ENCODE data around the gene MACROD1. TPM values are rescaled to one million over a fixed set of nuclear protein-coding genes. Genes with fewer than 3 reads are reported as not detected.

Gene MACROD1
- total and polyA plus RNA-seq, 2 of the 13 experiments (the other 11 are each of a cell fraction or from before 2014, with no cell fraction given), result 23.1 to 34.5 TPM

DNA sequence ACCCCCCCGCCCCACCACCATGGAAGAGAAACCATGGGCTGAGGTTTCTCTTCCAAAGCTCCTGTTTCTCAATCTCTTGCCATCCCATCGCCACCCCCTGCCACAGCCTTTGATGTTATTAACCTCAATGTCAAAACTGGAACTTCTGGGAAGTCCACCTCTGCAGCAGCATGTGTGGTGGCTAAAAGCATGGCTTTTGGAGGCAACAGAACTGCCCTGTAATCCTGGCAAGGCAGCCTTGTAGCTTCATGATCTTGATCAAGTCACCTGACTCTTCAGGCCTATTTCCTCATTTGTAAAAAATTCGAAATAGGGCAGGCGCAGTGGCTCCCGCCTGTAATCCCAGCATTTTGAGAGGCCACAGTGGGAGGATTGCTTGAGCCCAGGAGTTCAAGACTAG lies 195.0 kb downstream of the MACROD1 start (continued):
- TF ChIP-seq TGIF2 (CRISPR knock-in tag; IDR thresholded peaks at IDR 0.05), result 0 out of 2 replicates have a peak, but pooled peaks have one; percentile 16
- TF ChIP-seq ZNF558 (CRISPR knock-in tag; IDR thresholded peaks at IDR 0.05; ENCODE audit: borderline replicate concordance), result no peak
- no peak for TF ChIP-seq HDAC6 (IDR thresholded peaks at IDR 0.05; ENCODE audit: low read depth, low read length)
- TF ChIP-seq ZFP90 (CRISPR knock-in tag; IDR thresholded peaks at IDR 0.05; ENCODE audit: borderline replicate concordance), result no peak
- TF ChIP-seq POLR2AphosphoS5 (IDR thresholded peaks at IDR 0.05; ENCODE audit: low read depth, low read length), result no peak
- TF ChIP-seq, protein P1, sequence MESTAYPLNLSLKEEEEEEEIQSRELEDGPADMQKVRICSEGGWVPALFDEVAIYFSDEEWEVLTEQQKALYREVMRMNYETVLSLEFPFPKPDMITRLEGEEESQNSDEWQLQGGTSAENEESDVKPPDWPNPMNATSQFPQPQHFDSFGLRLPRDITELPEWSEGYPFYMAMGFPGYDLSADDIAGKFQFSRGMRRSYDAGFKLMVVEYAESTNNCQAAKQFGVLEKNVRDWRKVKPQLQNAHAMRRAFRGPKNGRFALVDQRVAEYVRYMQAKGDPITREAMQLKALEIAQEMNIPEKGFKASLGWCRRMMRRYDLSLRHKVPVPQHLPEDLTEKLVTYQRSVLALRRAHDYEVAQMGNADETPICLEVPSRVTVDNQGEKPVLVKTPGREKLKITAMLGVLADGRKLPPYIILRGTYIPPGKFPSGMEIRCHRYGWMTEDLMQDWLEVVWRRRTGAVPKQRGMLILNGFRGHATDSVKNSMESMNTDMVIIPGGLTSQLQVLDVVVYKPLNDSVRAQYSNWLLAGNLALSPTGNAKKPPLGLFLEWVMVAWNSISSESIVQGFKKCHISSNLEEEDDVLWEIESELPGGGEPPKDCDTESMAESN (CRISPR knock-in tag; conservative IDR thresholded peaks at IDR 0.05), result no peak
- no peak for TF ChIP-seq ETV6 (CRISPR knock-in tag; conservative IDR thresholded peaks at IDR 0.05)
- no peak for TF ChIP-seq GZF1 (CRISPR knock-in tag; IDR thresholded peaks at IDR 0.05)
- no peak for TF ChIP-seq CBX5 (CRISPR knock-in tag; IDR thresholded peaks at IDR 0.05; ENCODE audit: borderline replicate concordance)
- no peak for TF ChIP-seq ZEB1 (IDR thresholded peaks at IDR 0.05; ENCODE audit: insufficient replicate concordance, low read depth)
- 0 out of 2 replicates have a peak, but pooled peaks have one; percentile 30 for TF ChIP-seq GATAD2A (CRISPR knock-in tag; IDR thresholded peaks at IDR 0.05)
- TF ChIP-seq RBAK (CRISPR knock-in tag; IDR thresholded peaks at IDR 0.05), result no peak
- no peak for TF ChIP-seq HNRNPK (IDR thresholded peaks at IDR 0.05; ENCODE audit: low read depth, low read length, poor library complexity, severe bottlenecking)
- TF ChIP-seq, protein P2, sequence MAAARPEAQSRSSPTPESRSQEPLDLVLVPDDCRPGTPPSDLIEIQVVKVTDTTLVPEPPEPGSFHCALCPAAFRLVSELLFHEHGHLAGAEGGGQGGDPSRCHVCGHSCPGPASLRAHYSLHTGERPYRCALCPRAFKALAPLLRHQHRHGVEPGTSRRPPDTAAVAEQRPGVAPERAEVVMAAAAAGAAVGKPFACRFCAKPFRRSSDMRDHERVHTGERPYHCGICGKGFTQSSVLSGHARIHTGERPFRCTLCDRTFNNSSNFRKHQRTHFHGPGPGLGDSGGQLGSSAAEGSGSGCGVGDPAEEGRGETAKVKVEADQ (CRISPR knock-in tag; IDR thresholded peaks at IDR 0.05; ENCODE audit: borderline replicate concordance), result no peak
- TF ChIP-seq, protein P3, sequence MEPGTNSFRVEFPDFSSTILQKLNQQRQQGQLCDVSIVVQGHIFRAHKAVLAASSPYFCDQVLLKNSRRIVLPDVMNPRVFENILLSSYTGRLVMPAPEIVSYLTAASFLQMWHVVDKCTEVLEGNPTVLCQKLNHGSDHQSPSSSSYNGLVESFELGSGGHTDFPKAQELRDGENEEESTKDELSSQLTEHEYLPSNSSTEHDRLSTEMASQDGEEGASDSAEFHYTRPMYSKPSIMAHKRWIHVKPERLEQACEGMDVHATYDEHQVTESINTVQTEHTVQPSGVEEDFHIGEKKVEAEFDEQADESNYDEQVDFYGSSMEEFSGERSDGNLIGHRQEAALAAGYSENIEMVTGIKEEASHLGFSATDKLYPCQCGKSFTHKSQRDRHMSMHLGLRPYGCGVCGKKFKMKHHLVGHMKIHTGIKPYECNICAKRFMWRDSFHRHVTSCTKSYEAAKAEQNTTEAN (CRISPR knock-in tag; conservative IDR thresholded peaks at IDR 0.05), result no peak
- no peak for TF ChIP-seq MYC (CRISPR knock-in tag; IDR thresholded peaks at IDR 0.05; ENCODE audit: borderline replicate concordance)
- TF ChIP-seq, protein P4, sequence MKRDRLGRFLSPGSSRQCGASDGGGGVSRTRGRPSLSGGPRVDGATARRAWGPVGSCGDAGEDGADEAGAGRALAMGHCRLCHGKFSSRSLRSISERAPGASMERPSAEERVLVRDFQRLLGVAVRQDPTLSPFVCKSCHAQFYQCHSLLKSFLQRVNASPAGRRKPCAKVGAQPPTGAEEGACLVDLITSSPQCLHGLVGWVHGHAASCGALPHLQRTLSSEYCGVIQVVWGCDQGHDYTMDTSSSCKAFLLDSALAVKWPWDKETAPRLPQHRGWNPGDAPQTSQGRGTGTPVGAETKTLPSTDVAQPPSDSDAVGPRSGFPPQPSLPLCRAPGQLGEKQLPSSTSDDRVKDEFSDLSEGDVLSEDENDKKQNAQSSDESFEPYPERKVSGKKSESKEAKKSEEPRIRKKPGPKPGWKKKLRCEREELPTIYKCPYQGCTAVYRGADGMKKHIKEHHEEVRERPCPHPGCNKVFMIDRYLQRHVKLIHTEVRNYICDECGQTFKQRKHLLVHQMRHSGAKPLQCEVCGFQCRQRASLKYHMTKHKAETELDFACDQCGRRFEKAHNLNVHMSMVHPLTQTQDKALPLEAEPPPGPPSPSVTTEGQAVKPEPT (CRISPR knock-in tag; IDR thresholded peaks at IDR 0.05; ENCODE audit: low read depth), result no peak
- no peak for TF ChIP-seq ZNF747 (CRISPR knock-in tag; IDR thresholded peaks at IDR 0.05; ENCODE audit: borderline replicate concordance)
- TF ChIP-seq TAF1 (CRISPR knock-in tag; IDR thresholded peaks at IDR 0.05), result no peak
- TF ChIP-seq, protein P5, sequence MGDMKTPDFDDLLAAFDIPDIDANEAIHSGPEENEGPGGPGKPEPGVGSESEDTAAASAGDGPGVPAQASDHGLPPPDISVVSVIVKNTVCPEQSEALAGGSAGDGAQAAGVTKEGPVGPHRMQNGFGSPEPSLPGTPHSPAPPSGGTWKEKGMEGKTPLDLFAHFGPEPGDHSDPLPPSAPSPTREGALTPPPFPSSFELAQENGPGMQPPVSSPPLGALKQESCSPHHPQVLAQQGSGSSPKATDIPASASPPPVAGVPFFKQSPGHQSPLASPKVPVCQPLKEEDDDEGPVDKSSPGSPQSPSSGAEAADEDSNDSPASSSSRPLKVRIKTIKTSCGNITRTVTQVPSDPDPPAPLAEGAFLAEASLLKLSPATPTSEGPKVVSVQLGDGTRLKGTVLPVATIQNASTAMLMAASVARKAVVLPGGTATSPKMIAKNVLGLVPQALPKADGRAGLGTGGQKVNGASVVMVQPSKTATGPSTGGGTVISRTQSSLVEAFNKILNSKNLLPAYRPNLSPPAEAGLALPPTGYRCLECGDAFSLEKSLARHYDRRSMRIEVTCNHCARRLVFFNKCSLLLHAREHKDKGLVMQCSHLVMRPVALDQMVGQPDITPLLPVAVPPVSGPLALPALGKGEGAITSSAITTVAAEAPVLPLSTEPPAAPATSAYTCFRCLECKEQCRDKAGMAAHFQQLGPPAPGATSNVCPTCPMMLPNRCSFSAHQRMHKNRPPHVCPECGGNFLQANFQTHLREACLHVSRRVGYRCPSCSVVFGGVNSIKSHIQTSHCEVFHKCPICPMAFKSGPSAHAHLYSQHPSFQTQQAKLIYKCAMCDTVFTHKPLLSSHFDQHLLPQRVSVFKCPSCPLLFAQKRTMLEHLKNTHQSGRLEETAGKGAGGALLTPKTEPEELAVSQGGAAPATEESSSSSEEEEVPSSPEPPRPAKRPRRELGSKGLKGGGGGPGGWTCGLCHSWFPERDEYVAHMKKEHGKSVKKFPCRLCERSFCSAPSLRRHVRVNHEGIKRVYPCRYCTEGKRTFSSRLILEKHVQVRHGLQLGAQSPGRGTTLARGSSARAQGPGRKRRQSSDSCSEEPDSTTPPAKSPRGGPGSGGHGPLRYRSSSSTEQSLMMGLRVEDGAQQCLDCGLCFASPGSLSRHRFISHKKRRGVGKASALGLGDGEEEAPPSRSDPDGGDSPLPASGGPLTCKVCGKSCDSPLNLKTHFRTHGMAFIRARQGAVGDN (CRISPR knock-in tag; IDR thresholded peaks at IDR 0.05), result no peak
- 0 out of 2 replicates have a peak, but pooled peaks have one; percentile 21 for TF ChIP-seq NFKBIZ (CRISPR knock-in tag; IDR thresholded peaks at IDR 0.05)
- peak; percentile 42; the same call in 1 of the 2 replicates for TF ChIP-seq SAP130 (CRISPR knock-in tag; IDR thresholded peaks at IDR 0.05; ENCODE audit: low read depth)

All from HepG2 (cell line).